GM23338 (cell line): ENCODE measurements around the gene PCBP3. TPM values are rescaled to one million over a fixed set of nuclear protein-coding genes. Genes with fewer than 3 reads are reported as not detected.

Experiments
- ATAC-seq: fragments of 200-7000 bp; cut with Tn5 transposase; 3 replicates; pipeline ENCODE4 v1.9.1; 2020
- DNase-seq: peaks from one replicate; pipeline ENCODE4 v3.0.0-alpha.2; 2015; ENCODE audit warnings: low spot score
- H2AFZ ChIP-seq: fragments of 200-600 bp; sonication (generic); 2 replicates; pipeline ENCODE4 v1.8.0; 2016; ENCODE audit warnings: antibody characterized with exemption, mild to moderate bottlenecking, moderate library complexity
- H3F3A ChIP-seq: fragments of 200-600 bp; sonication (generic); replicated peaks from 2 replicates; pipeline ENCODE4 v1.8.0; 2017; ENCODE audit warnings: antibody characterized with exemption, mixed run types, low read depth
- H3K27ac ChIP-seq: fragments of 200-600 bp; sonication (generic); 2 replicates; pipeline ENCODE4 v1.6.1; 2016; ENCODE audit warnings: low read depth
- H3K27me3 ChIP-seq: fragments of 200-600 bp; sonication (generic); 2 replicates; pipeline ENCODE4 v1.8.0; 2016; ENCODE audit warnings: mild to moderate bottlenecking, mixed run types, moderate library complexity; ENCODE audit not compliant: insufficient read depth
- H3K36me3 ChIP-seq: fragments of 200-600 bp; sonication (generic); 2 replicates; pipeline ENCODE4 v1.8.0; 2016; ENCODE audit warnings: mild to moderate bottlenecking; ENCODE audit not compliant: insufficient read depth
- H3K4me1 ChIP-seq: fragments of 200-600 bp; sonication (generic); 2 replicates; pipeline ENCODE4 v1.8.0; 2016; ENCODE audit warnings: mild to moderate bottlenecking, moderate library complexity; ENCODE audit not compliant: insufficient read depth
- H3K4me2 ChIP-seq: fragments of 200-600 bp; sonication (generic); 2 replicates; pipeline ENCODE4 v1.7.1; 2017; ENCODE audit warnings: mixed run types
- H3K4me3 ChIP-seq: fragments of 200-600 bp; sonication (generic); 2 replicates; pipeline ENCODE4 v1.6.1; 2016; ENCODE audit warnings: mixed run types
- H3K79me2 ChIP-seq: fragments of 200-600 bp; sonication (generic); replicated peaks from 2 replicates; pipeline ENCODE4 v1.8.0; 2017; ENCODE audit warnings: mild to moderate bottlenecking; ENCODE audit not compliant: insufficient read depth
- H3K9me2 ChIP-seq: fragments of 200-600 bp; sonication (generic); 2 replicates; pipeline ENCODE4 v1.8.0; 2017; ENCODE audit not compliant: insufficient read depth
- H4K20me1 ChIP-seq: fragments of 200-600 bp; sonication (generic); replicated peaks from 2 replicates; pipeline ENCODE4 v1.8.0; 2017; ENCODE audit warnings: mild to moderate bottlenecking; ENCODE audit not compliant: insufficient read depth
- H3K27ac Mint-ChIP-seq: 2 replicates; pipeline ENCODE4 v1.8.0; 2020; ENCODE audit warnings: inconsistent platforms, mild to moderate bottlenecking, moderate library complexity, mixed read lengths
- H3K27me3 Mint-ChIP-seq: 3 replicates; pipeline ENCODE4 v1.8.0; 2022; ENCODE audit warnings: low read depth, mild to moderate bottlenecking, moderate library complexity, mixed read lengths, inconsistent platforms; ENCODE audit not compliant: insufficient read depth, poor library complexity
- H3K36me3 Mint-ChIP-seq: 3 replicates; pipeline ENCODE4 v1.8.0; 2021; ENCODE audit warnings: low read depth, mild to moderate bottlenecking, inconsistent platforms, moderate library complexity, mixed read lengths
- H3K4me1 Mint-ChIP-seq: 3 replicates; pipeline ENCODE4 v1.8.0; 2020; ENCODE audit warnings: mild to moderate bottlenecking, inconsistent platforms, mixed read lengths
- H3K4me3 Mint-ChIP-seq: 3 replicates; pipeline ENCODE4 v1.8.0; 2021; ENCODE audit warnings: moderate library complexity, mild to moderate bottlenecking, inconsistent platforms, mixed read lengths
- H3K9me3 Mint-ChIP-seq: 3 replicates; pipeline ENCODE4 v1.8.0; 2020; ENCODE audit warnings: moderate library complexity, mild to moderate bottlenecking, inconsistent platforms, mixed read lengths
- EZH2 ChIP-seq: fragments of 200-600 bp; sonication (generic); IDR thresholded peaks from one replicate; pipeline ENCODE4 v1.8.0; 2017; ENCODE audit warnings: antibody characterized with exemption, mild to moderate bottlenecking, low read depth; ENCODE audit not compliant: unreplicated experiment
- EZH2phosphoT487 ChIP-seq: fragments of 200-600 bp; sonication (generic); IDR thresholded peaks from one replicate; pipeline ENCODE4 v1.8.1; 2018; ENCODE audit warnings: antibody characterized with exemption; ENCODE audit not compliant: unreplicated experiment
- NANOG ChIP-seq: IDR thresholded peaks from 2 replicates; pipeline ENCODE4 v1.6.1; 2016; ENCODE audit warnings: antibody characterized with exemption, borderline replicate concordance
- POLR2AphosphoS5 ChIP-seq: IDR thresholded peaks from 2 replicates; pipeline ENCODE4 v1.6.1; 2016; ENCODE audit warnings: antibody characterized with exemption, low read depth
- STAT1 ChIP-seq: IDR thresholded peaks from one replicate; pipeline ENCODE4 v1.6.1; 2016; ENCODE audit warnings: antibody characterized with exemption; ENCODE audit not compliant: unreplicated experiment
- ZNF114 ChIP-seq: fragments of 250-450 bp; sonication (Bioruptor Pico); IDR thresholded peaks from 2 replicates; pipeline ENCODE4 v1.5.0; 2020; ENCODE audit warnings: mild to moderate bottlenecking, moderate library complexity
- ZNF331 ChIP-seq: fragments of 250-450 bp; sonication (Bioruptor Pico); IDR thresholded peaks from 2 replicates; pipeline ENCODE4 v1.5.0; 2020; ENCODE audit warnings: low read depth, mild to moderate bottlenecking, moderate library complexity
- polyA plus RNA-seq: library from polyadenylated mRNA; unstranded; fragments of >200 nt; fragmentation: Nextera tagmentation; extraction: Ambion mirVana; gene quantifications from 2 replicates; pipeline ENCODE4 v1.2.1, GENCODE V29; 2016
- total RNA-seq: library from RNA; depleted of rRNA; stranded (reverse); fragments of >200 nt; shearing (Covaris generic); gene quantifications from 2 replicates; pipeline ENCODE4 v1.2.3, GENCODE V29; 2014
- TF ChIP-seq, protein P1 (sequence below), 2 experiments: fragments of 200-600 bp in 1 of 2; sonication (generic) in 1 of 2; conservative IDR thresholded peaks; 2 replicates each; pipeline versions ENCODE4 v1.5.1 to v1.6.1; 2016 to 2017; ENCODE audit warnings: antibody characterized with exemption in 2 of 2, low read depth in 2 of 2, mild to moderate bottlenecking in 2 of 2, moderate library complexity in 1 of 2
- TF ChIP-seq, protein P2 (sequence below): IDR thresholded peaks from one replicate; pipeline ENCODE4 v1.6.1; 2018; ENCODE audit warnings: antibody characterized with exemption; ENCODE audit not compliant: unreplicated experiment
- TF ChIP-seq, protein P3 (sequence below): IDR thresholded peaks from 2 replicates; pipeline ENCODE4 v1.6.1; 2016; ENCODE audit warnings: antibody characterized with exemption

PCBP3 gene
- total and polyA plus RNA-seq, 2 experiments from 2014 or later, result 7.1 to 9.1 TPM

DNA sequence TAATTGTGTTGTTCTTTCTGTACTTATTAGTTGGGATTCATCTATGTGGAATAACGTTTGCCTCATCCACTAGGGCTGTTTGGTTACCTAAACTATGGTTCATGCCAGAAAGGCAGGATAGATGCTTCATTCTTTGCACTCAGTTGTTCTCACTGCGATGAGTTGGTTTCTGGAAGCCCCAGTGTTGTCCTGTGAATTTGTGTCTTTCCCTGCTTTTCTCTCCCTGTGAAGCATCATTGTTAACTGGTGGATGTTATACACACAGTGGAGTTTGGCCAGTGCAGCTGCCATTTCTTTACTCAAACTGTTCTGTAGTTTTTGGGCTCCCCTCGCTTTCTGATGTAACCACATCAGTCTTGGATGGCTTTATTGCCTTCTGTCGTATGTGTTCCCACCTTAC, 194.4 kb downstream of the PCBP3 start (continued):
- TF ChIP-seq, protein P1, sequence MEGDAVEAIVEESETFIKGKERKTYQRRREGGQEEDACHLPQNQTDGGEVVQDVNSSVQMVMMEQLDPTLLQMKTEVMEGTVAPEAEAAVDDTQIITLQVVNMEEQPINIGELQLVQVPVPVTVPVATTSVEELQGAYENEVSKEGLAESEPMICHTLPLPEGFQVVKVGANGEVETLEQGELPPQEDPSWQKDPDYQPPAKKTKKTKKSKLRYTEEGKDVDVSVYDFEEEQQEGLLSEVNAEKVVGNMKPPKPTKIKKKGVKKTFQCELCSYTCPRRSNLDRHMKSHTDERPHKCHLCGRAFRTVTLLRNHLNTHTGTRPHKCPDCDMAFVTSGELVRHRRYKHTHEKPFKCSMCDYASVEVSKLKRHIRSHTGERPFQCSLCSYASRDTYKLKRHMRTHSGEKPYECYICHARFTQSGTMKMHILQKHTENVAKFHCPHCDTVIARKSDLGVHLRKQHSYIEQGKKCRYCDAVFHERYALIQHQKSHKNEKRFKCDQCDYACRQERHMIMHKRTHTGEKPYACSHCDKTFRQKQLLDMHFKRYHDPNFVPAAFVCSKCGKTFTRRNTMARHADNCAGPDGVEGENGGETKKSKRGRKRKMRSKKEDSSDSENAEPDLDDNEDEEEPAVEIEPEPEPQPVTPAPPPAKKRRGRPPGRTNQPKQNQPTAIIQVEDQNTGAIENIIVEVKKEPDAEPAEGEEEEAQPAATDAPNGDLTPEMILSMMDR (conservative IDR thresholded peaks at IDR 0.05; ENCODE audit: low read depth in 2 of 2), result no peak
- TF ChIP-seq EZH2phosphoT487 (no peak), POLR2AphosphoS5 (no peak)
- TF ChIP-seq, protein P2, sequence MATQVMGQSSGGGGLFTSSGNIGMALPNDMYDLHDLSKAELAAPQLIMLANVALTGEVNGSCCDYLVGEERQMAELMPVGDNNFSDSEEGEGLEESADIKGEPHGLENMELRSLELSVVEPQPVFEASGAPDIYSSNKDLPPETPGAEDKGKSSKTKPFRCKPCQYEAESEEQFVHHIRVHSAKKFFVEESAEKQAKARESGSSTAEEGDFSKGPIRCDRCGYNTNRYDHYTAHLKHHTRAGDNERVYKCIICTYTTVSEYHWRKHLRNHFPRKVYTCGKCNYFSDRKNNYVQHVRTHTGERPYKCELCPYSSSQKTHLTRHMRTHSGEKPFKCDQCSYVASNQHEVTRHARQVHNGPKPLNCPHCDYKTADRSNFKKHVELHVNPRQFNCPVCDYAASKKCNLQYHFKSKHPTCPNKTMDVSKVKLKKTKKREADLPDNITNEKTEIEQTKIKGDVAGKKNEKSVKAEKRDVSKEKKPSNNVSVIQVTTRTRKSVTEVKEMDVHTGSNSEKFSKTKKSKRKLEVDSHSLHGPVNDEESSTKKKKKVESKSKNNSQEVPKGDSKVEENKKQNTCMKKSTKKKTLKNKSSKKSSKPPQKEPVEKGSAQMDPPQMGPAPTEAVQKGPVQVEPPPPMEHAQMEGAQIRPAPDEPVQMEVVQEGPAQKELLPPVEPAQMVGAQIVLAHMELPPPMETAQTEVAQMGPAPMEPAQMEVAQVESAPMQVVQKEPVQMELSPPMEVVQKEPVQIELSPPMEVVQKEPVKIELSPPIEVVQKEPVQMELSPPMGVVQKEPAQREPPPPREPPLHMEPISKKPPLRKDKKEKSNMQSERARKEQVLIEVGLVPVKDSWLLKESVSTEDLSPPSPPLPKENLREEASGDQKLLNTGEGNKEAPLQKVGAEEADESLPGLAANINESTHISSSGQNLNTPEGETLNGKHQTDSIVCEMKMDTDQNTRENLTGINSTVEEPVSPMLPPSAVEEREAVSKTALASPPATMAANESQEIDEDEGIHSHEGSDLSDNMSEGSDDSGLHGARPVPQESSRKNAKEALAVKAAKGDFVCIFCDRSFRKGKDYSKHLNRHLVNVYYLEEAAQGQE, result no peak

DNA sequence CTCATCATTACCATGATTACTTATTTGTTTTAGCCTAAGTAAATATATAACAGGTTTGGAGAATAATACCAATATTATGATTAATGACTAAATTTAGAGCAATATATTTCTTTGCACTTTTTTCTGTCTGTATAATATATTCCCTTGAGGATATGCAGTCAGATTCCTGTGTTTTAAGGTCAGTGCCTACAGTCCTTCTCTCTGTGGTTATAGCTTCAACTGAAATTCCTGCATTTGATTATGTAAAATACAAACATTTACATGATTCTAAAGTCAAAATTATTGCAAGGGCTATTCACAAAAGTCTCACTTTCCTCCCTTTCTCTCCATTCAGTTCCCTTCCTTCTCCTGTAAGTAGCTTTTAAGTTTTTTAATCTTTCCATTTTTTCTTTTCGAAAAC, 195.1 kb downstream of the PCBP3 start:
- no peak for DNase-seq
- no peak overlapping the region for H2AFZ ChIP-seq
- H3K4me1 ChIP-seq, result no peaks in the 10 kb centered on the region
- peaks cover 33% of the 10 kb centered on the region for H3K9me3 Mint-ChIP-seq
- H3K27me3 Mint-ChIP-seq, result peaks cover 1% of the 10 kb centered on the region
- peaks cover 27% of the 10 kb centered on the region for H3K36me3 Mint-ChIP-seq
- no peak for ATAC-seq
- no peaks in the 10 kb centered on the region for H3K79me2 ChIP-seq
- no peaks in the 10 kb centered on the region for H3F3A ChIP-seq
- peak overlapping the region; percentile 35; the same call in 1 of the 2 replicates for H3K4me2 ChIP-seq
- TF ChIP-seq ZNF114 (no peak), STAT1 (no peak), EZH2 (no peak), NANOG (no peak), ZNF331 (CRISPR knock-in tag) (no peak)
- TF ChIP-seq, protein P1 (conservative IDR thresholded peaks at IDR 0.05; ENCODE audit: low read depth in 2 of 2), result no peak
- TF ChIP-seq, protein P2, result no peak
- TF ChIP-seq, protein P3, sequence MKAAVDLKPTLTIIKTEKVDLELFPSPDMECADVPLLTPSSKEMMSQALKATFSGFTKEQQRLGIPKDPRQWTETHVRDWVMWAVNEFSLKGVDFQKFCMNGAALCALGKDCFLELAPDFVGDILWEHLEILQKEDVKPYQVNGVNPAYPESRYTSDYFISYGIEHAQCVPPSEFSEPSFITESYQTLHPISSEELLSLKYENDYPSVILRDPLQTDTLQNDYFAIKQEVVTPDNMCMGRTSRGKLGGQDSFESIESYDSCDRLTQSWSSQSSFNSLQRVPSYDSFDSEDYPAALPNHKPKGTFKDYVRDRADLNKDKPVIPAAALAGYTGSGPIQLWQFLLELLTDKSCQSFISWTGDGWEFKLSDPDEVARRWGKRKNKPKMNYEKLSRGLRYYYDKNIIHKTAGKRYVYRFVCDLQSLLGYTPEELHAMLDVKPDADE, result no peak
- no peak overlapping the region; the same call in 2 of the 3 replicates for H3K4me3 Mint-ChIP-seq
- H3K27ac ChIP-seq, result no peak overlapping the region
- H3K4me1 Mint-ChIP-seq, result peaks cover 24% of the 10 kb centered on the region
- H3K27ac Mint-ChIP-seq, result no peak overlapping the region
- no peak overlapping the region for H3K4me3 ChIP-seq
- H4K20me1 ChIP-seq, result no peaks in the 10 kb centered on the region
- H3K27me3 ChIP-seq, result no peaks in the 10 kb centered on the region
- no peaks in the 10 kb centered on the region for H3K9me2 ChIP-seq
- H3K36me3 ChIP-seq, result 0 out of 2 replicates have a peak, but pooled peaks cover 6% of the 10 kb centered on the region
